ENCODE results near the gene ZFP92. TPM values are rescaled to one million over a fixed set of nuclear protein-coding genes. Genes with fewer than 3 reads are reported as not detected.
A peak's percentile ranks its signal among the peaks of the same experiment; 100 is the strongest.

Gene ZFP92
- total RNA-seq, 1 experiment from 2014 or later: not detected

GRCh38 chrX:153421856-153422255 lies 10.6 kb downstream of the ZFP92 start:
- in situ Hi-C loops (cut with HindIII; ENCODE audit: low pct_unique_long_range_greater_than_20kb, low sequenced_read_pairs): no loop called here
- no peak for DNase-seq (ENCODE audit: low read depth)

- DNase-seq (ENCODE audit: low read depth): no peak
- in situ Hi-C loops (cut with HindIII; ENCODE audit: low pct_unique_long_range_greater_than_20kb, low sequenced_read_pairs): no loop called here
These were observed 12.4 kb downstream of the ZFP92 start for GRCh38 chrX:153423652-153424051.

- DNase-seq (ENCODE audit: low read depth): no peak
- in situ Hi-C loops (cut with HindIII; ENCODE audit: low pct_unique_long_range_greater_than_20kb, low sequenced_read_pairs): no loop called here
These were observed 14.9 kb downstream of the ZFP92 start for GRCh38 chrX:153426204-153426603.

GRCh38 chrX:153430796-153431195 lies 19.5 kb downstream of the ZFP92 start:
- no peak for DNase-seq (ENCODE audit: low read depth)
- in situ Hi-C loops (cut with HindIII; ENCODE audit: low pct_unique_long_range_greater_than_20kb, low sequenced_read_pairs): no loop called here

GRCh38 chrX:153433161-153433680 lies 21.9 kb downstream of the ZFP92 start:
- in situ Hi-C loops (cut with HindIII; ENCODE audit: low pct_unique_long_range_greater_than_20kb, low sequenced_read_pairs): no loop called here
- no peak for DNase-seq (ENCODE audit: low read depth)

GRCh38 chrX:153433781-153434285 lies 22.6 kb downstream of the ZFP92 start:
- no peak for DNase-seq (ENCODE audit: low read depth)
- in situ Hi-C loops (cut with HindIII; ENCODE audit: low pct_unique_long_range_greater_than_20kb, low sequenced_read_pairs): no loop called here

GRCh38 chrX:153434801-153435200 lies 23.5 kb downstream of the ZFP92 start:
- peak; percentile 49 for DNase-seq (ENCODE audit: low read depth)
- in situ Hi-C loops (cut with HindIII; ENCODE audit: low pct_unique_long_range_greater_than_20kb, low sequenced_read_pairs): no loop called here

- no peak for DNase-seq (ENCODE audit: low read depth)
- in situ Hi-C loops (cut with HindIII; ENCODE audit: low pct_unique_long_range_greater_than_20kb, low sequenced_read_pairs): no loop called here
These were observed 24.6 kb downstream of the ZFP92 start for GRCh38 chrX:153435845-153436244.

GRCh38 chrX:153438532-153438931 lies 27.3 kb downstream of the ZFP92 start:
- peak; percentile 25 for DNase-seq (ENCODE audit: low read depth)
- in situ Hi-C loops (cut with HindIII; ENCODE audit: low pct_unique_long_range_greater_than_20kb, low sequenced_read_pairs): no loop called here

GRCh38 chrX:153439977-153440376 lies 28.7 kb downstream of the ZFP92 start:
- DNase-seq (ENCODE audit: low read depth): no peak
- in situ Hi-C loops (cut with HindIII; ENCODE audit: low pct_unique_long_range_greater_than_20kb, low sequenced_read_pairs): no loop called here

- DNase-seq (ENCODE audit: low read depth): no peak
- in situ Hi-C loops (cut with HindIII; ENCODE audit: low pct_unique_long_range_greater_than_20kb, low sequenced_read_pairs): no loop called here
These were observed 29.4 kb downstream of the ZFP92 start for GRCh38 chrX:153440556-153441135.

GRCh38 chrX:153441296-153441695 lies 30.0 kb downstream of the ZFP92 start:
- in situ Hi-C loops (cut with HindIII; ENCODE audit: low pct_unique_long_range_greater_than_20kb, low sequenced_read_pairs): no loop called here
- no peak for DNase-seq (ENCODE audit: low read depth)

- in situ Hi-C loops (cut with HindIII; ENCODE audit: low pct_unique_long_range_greater_than_20kb, low sequenced_read_pairs): no loop called here
These were observed 30.7 kb downstream of the ZFP92 start for GRCh38 chrX:153441981-153442380.

GRCh38 chrX:153442463-153442862 lies 31.2 kb downstream of the ZFP92 start:
- no peak for DNase-seq (ENCODE audit: low read depth)
- in situ Hi-C loops (cut with HindIII; ENCODE audit: low pct_unique_long_range_greater_than_20kb, low sequenced_read_pairs): no loop called here

More at GRCh38 chrX:153441981-153442380, 30.7 kb downstream of the ZFP92 start:
- no peak for DNase-seq (ENCODE audit: low read depth)

- no peak for DNase-seq (ENCODE audit: low read depth)
These were observed 32.4 kb downstream of the ZFP92 start for GRCh38 chrX:153443476-153444332.

GRCh38 chrX:153444333-153445011 lies 33.2 kb downstream of the ZFP92 start:
- in situ Hi-C loops (cut with HindIII; ENCODE audit: low pct_unique_long_range_greater_than_20kb, low sequenced_read_pairs): no loop called here
- DNase-seq (ENCODE audit: low read depth): no peak

More at GRCh38 chrX:153443476-153444332, 32.4 kb downstream of the ZFP92 start:
- in situ Hi-C loops (cut with HindIII; ENCODE audit: low pct_unique_long_range_greater_than_20kb, low sequenced_read_pairs): no loop called here

- no peak for DNase-seq (ENCODE audit: low read depth)
- in situ Hi-C loops (cut with HindIII; ENCODE audit: low pct_unique_long_range_greater_than_20kb, low sequenced_read_pairs): no loop called here
These were observed 34.0 kb downstream of the ZFP92 start for GRCh38 chrX:153445106-153445855.

Data from Caki2 (cell line).